K562 (cell line): ENCODE measurements around the gene CASD1. TPM values are rescaled to one million over a fixed set of nuclear protein-coding genes. Genes with fewer than 3 reads are reported as not detected.

Experiments
- BMI1 ChIP-seq: fragments of 150-350 bp; IDR thresholded peaks from 2 replicates; pipeline ENCODE4 v1.6.1; 2014; ENCODE audit warnings: low read length
- BRCA1 ChIP-seq, 2 experiments: fragments of 450-650 bp in 1 of 2; sonication (generic) in 1 of 2; formaldehyde crosslinking in 1 of 2; IDR thresholded peaks; 2 replicates each; pipeline versions ENCODE4 v1.5.0 to v1.6.1; 2017 to 2020; ENCODE audit warnings: mild to moderate bottlenecking in 1 of 2, missing genetic modification reagents in 1 of 2
- BRD4 ChIP-seq: fragments of 200-600 bp; sonication (generic); IDR thresholded peaks from 2 replicates; pipeline ENCODE4 v1.6.1; 2017; ENCODE audit warnings: inconsistent platforms
- CBX1 ChIP-seq: sonication (generic); IDR thresholded peaks from 2 replicates; pipeline ENCODE4 v1.6.1; 2016; ENCODE audit warnings: antibody characterized with exemption, low read depth, mild to moderate bottlenecking
- HNRNPL ChIP-seq: fragments of 200-400 bp; formaldehyde crosslinking; IDR thresholded peaks from 2 replicates; pipeline ENCODE4 v1.6.1; 2017; ENCODE audit warnings: low read depth, mild to moderate bottlenecking, low read length
- MAX ChIP-seq: sonication (generic); formaldehyde crosslinking; IDR thresholded peaks from 2 replicates; pipeline ENCODE4 v1.9.0; 2022; ENCODE audit warnings: mild to moderate bottlenecking, missing genetic modification reagents
- NFIX ChIP-seq: fragments of 250-450 bp; sonication (Bioruptor Pico); IDR thresholded peaks from 2 replicates; pipeline ENCODE4 v1.4.0; 2020; ENCODE audit warnings: low read depth, mild to moderate bottlenecking, moderate library complexity
- NR2C2 ChIP-seq, 2 experiments: fragments of 200-800 bp in 1 of 2; sonication (Bioruptor generic) in 1 of 2; sonication (generic) in 1 of 2; formaldehyde crosslinking in 1 of 2; IDR thresholded peaks; 2 replicates each; pipeline versions ENCODE4 v1.6.1 to v1.8.0; 2016 to 2022; ENCODE audit warnings: mild to moderate bottlenecking in 1 of 2, missing compliant biosample characterization in 1 of 2, missing genetic modification characterization in 1 of 2, missing genetic modification reagents in 1 of 2
- PTTG1 ChIP-seq: fragments of 450-650 bp; IDR thresholded peaks from 2 replicates; pipeline ENCODE4 v1.6.1; 2016; ENCODE audit warnings: low read depth, mild to moderate bottlenecking, missing genetic modification characterization, missing compliant biosample characterization
- RB1 ChIP-seq: fragments of 450-650 bp; IDR thresholded peaks from 2 replicates; pipeline ENCODE4 v1.6.1; 2017; ENCODE audit warnings: low read depth, mild to moderate bottlenecking
- RBM25 ChIP-seq: fragments of 200-400 bp; formaldehyde crosslinking; IDR thresholded peaks from 2 replicates; pipeline ENCODE4 v1.6.1; 2018; ENCODE audit warnings: low read length, low read depth, moderate library complexity; ENCODE audit not compliant: severe bottlenecking
- SAP30 ChIP-seq: fragments of 200-600 bp; sonication (generic); IDR thresholded peaks from 2 replicates; pipeline ENCODE4 v1.6.1; 2012; ENCODE audit warnings: borderline replicate concordance, low read depth, mild to moderate bottlenecking, moderate library complexity, low read length, control low read depth, inconsistent platforms; ENCODE audit not compliant: insufficient read depth, poor library complexity, severe bottlenecking
- ZNF263 ChIP-seq: sonication (generic); formaldehyde crosslinking; IDR thresholded peaks from 2 replicates; pipeline ENCODE4 v1.8.0; 2022; ENCODE audit warnings: mild to moderate bottlenecking, missing genetic modification reagents, borderline replicate concordance
- ZNF324 ChIP-seq: fragments of 250-450 bp; sonication (Bioruptor Pico); IDR thresholded peaks from 2 replicates; pipeline ENCODE4 v1.4.0; 2020; ENCODE audit warnings: mild to moderate bottlenecking
- ZNF830 ChIP-seq: fragments of 250-450 bp; sonication (Bioruptor Pico); IDR thresholded peaks from 2 replicates; pipeline ENCODE4 v1.5.0; 2021; ENCODE audit warnings: mild to moderate bottlenecking
- ZZZ3 ChIP-seq: fragments of 450-650 bp; IDR thresholded peaks from 2 replicates; pipeline ENCODE4 v1.6.1; 2016; ENCODE audit warnings: antibody characterized with exemption, mild to moderate bottlenecking, moderate library complexity
- polyA plus RNA-seq, 8 experiments: library from polyadenylated mRNA; depleted of rRNA in 4 of 8; stranded (reverse) in 5 of 8; unstranded in 3 of 8; fragments of >200 nt; fragmentation: Nextera tagmentation in 2 of 8; fragmentation: Illumina TruSeq in 1 of 8; extraction: Ambion mirVana in 2 of 8; extraction: Trizol in 1 of 8; gene quantifications; 2 replicates each; pipeline versions ENCODE4 v1.2.1 to v1.2.3, GENCODE V29; 2011 to 2014; ENCODE audit warnings: inconsistent platforms in 1 of 8, missing spikeins in 1 of 8
- total RNA-seq, 7 experiments: library from RNA; depleted of rRNA in 6 of 7; stranded (reverse); fragments of >200 nt in 6 of 7; fragmentation: Illumina TruSeq in 2 of 7; extraction: Trizol in 2 of 7; gene quantifications; 2 replicates each; pipeline versions ENCODE4 v1.2.1 to v1.2.3, GENCODE V29; 2011 to 2021; ENCODE audit warnings: low replicate concordance in 1 of 7
- TF ChIP-seq, protein P1 (sequence below): fragments of 450-650 bp; IDR thresholded peaks from 2 replicates; pipeline ENCODE4 v1.6.1; 2017; ENCODE audit warnings: antibody characterized with exemption, mild to moderate bottlenecking
- TF ChIP-seq, protein P2 (sequence below): fragments of 250-450 bp; sonication (Bioruptor Pico); IDR thresholded peaks from 2 replicates; pipeline ENCODE4 v1.8.0; 2021; ENCODE audit warnings: mild to moderate bottlenecking, moderate library complexity
- TF ChIP-seq, protein P3 (sequence below): fragments of 200-400 bp; formaldehyde crosslinking; IDR thresholded peaks from 2 replicates; pipeline ENCODE4 v1.6.1; 2017; ENCODE audit warnings: mild to moderate bottlenecking, low read depth, low read length, moderate library complexity

The CASD1 gene
- total and polyA plus RNA-seq, 9 of the 15 experiments (the other 6 are each of a cell fraction or from before 2014, with no cell fraction given), result 1.2 to 8.2 (median 4.8) TPM

- TF ChIP-seq, protein P1, sequence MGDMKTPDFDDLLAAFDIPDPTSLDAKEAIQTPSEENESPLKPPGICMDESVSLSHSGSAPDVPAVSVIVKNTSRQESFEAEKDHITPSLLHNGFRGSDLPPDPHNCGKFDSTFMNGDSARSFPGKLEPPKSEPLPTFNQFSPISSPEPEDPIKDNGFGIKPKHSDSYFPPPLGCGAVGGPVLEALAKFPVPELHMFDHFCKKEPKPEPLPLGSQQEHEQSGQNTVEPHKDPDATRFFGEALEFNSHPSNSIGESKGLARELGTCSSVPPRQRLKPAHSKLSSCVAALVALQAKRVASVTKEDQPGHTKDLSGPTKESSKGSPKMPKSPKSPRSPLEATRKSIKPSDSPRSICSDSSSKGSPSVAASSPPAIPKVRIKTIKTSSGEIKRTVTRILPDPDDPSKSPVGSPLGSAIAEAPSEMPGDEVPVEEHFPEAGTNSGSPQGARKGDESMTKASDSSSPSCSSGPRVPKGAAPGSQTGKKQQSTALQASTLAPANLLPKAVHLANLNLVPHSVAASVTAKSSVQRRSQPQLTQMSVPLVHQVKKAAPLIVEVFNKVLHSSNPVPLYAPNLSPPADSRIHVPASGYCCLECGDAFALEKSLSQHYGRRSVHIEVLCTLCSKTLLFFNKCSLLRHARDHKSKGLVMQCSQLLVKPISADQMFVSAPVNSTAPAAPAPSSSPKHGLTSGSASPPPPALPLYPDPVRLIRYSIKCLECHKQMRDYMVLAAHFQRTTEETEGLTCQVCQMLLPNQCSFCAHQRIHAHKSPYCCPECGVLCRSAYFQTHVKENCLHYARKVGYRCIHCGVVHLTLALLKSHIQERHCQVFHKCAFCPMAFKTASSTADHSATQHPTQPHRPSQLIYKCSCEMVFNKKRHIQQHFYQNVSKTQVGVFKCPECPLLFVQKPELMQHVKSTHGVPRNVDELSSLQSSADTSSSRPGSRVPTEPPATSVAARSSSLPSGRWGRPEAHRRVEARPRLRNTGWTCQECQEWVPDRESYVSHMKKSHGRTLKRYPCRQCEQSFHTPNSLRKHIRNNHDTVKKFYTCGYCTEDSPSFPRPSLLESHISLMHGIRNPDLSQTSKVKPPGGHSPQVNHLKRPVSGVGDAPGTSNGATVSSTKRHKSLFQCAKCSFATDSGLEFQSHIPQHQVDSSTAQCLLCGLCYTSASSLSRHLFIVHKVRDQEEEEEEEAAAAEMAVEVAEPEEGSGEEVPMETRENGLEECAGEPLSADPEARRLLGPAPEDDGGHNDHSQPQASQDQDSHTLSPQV, result peak; percentile 80
- TF ChIP-seq CBX1 (peak; percentile 50; the same call in 1 of the 2 replicates), RB1 (peak; percentile 91), BMI1 (no peak), RBM25 (peak; percentile 19), MAX (peak; percentile 57), PTTG1 (tag) (no peak), NR2C2 (CRISPR knock-in tag; IDR thresholded peaks at IDR 0.05) (no peak), NR2C2 (tag; IDR thresholded peaks at IDR 0.05) (peak; percentile 91), BRD4 (peak; percentile 84), BRCA1 (IDR thresholded peaks at IDR 0.05) (no peak), BRCA1 (CRISPR knock-in tag; IDR thresholded peaks at IDR 0.05) (no peak), HNRNPL (peak; percentile 82), NFIX (CRISPR knock-in tag) (no peak), ZNF263 (CRISPR knock-in tag) (0 out of 2 replicates have a peak, but pooled peaks have one; percentile 42), ZZZ3 (no peak), ZNF830 (no peak), ZNF324 (CRISPR knock-in tag) (no peak), SAP30 (peak; percentile 25)
- TF ChIP-seq, protein P2, sequence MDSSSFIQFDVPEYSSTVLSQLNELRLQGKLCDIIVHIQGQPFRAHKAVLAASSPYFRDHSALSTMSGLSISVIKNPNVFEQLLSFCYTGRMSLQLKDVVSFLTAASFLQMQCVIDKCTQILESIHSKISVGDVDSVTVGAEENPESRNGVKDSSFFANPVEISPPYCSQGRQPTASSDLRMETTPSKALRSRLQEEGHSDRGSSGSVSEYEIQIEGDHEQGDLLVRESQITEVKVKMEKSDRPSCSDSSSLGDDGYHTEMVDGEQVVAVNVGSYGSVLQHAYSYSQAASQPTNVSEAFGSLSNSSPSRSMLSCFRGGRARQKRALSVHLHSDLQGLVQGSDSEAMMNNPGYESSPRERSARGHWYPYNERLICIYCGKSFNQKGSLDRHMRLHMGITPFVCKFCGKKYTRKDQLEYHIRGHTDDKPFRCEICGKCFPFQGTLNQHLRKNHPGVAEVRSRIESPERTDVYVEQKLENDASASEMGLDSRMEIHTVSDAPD (CRISPR knock-in tag), result no peak
- TF ChIP-seq, protein P3, sequence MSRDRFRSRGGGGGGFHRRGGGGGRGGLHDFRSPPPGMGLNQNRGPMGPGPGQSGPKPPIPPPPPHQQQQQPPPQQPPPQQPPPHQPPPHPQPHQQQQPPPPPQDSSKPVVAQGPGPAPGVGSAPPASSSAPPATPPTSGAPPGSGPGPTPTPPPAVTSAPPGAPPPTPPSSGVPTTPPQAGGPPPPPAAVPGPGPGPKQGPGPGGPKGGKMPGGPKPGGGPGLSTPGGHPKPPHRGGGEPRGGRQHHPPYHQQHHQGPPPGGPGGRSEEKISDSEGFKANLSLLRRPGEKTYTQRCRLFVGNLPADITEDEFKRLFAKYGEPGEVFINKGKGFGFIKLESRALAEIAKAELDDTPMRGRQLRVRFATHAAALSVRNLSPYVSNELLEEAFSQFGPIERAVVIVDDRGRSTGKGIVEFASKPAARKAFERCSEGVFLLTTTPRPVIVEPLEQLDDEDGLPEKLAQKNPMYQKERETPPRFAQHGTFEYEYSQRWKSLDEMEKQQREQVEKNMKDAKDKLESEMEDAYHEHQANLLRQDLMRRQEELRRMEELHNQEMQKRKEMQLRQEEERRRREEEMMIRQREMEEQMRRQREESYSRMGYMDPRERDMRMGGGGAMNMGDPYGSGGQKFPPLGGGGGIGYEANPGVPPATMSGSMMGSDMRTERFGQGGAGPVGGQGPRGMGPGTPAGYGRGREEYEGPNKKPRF, result no peak
Observed at GRCh38 chr7:94509887-94510581, 425 bp downstream of the CASD1 start (continued).
